ENCODE results near the gene ST3GAL4. TPM values are rescaled to one million over a fixed set of nuclear protein-coding genes. Genes with fewer than 3 reads are reported as not detected.

ST3GAL4 gene
- total RNA-seq, 1 experiment from 2014 or later: 17.3 TPM

GRCh38 chr11:126423743-126424142 lies 68.3 kb downstream of the ST3GAL4 start:
- TF ChIP-seq STAT6 (CRISPR knock-in tag; conservative IDR thresholded peaks at IDR 0.05; ENCODE audit: low read depth) (no peak), NR1H2 (CRISPR knock-in tag; IDR thresholded peaks at IDR 0.05) (no peak), TEAD4 (CRISPR knock-in tag; IDR thresholded peaks at IDR 0.05) (no peak), FOXP1 (CRISPR knock-in tag; IDR thresholded peaks at IDR 0.05; ENCODE audit: borderline replicate concordance) (no peak), GABPB1 (CRISPR knock-in tag; IDR thresholded peaks at IDR 0.05) (no peak), ZNF317 (CRISPR knock-in tag; IDR thresholded peaks at IDR 0.05; ENCODE audit: borderline replicate concordance, low read depth) (no peak), CTCF (IDR thresholded peaks at IDR 0.05) (no peak), CREB1 (CRISPR knock-in tag; IDR thresholded peaks at IDR 0.05) (no peak), ZNF263 (CRISPR knock-in tag; IDR thresholded peaks at IDR 0.05; ENCODE audit: low read depth) (no peak)
- Mint-ChIP-seq H3K4me3 (no peak overlapping the region), H3K4me1 (peaks cover 10% of the 10 kb centered on the region), H3K27me3 (ENCODE audit: low read depth) (no peaks in the 10 kb centered on the region), H3K27ac (no peak overlapping the region), H3K9me3 (no peaks in the 10 kb centered on the region), H3K36me3 (no peaks in the 10 kb centered on the region)
- no peak for DNase-seq (ENCODE audit: low spot score)
- ChIA-PET CTCF (interaction anchor here (0.6 to 1.8 kb wide), 3 partner anchors 12 to 61 kb away, joined by 4 to 5 read pairs (median 4); no protein-coding TSS in a partner anchor), POLR2A (no interaction called here)
- no peak for ATAC-seq

GRCh38 chr11:126424471-126425039 lies 69.1 kb downstream of the ST3GAL4 start:
- Mint-ChIP-seq H3K4me3 (no peak overlapping the region), H3K4me1 (peaks cover 10% of the 10 kb centered on the region), H3K9me3 (no peaks in the 10 kb centered on the region), H3K36me3 (no peaks in the 10 kb centered on the region), H3K27me3 (ENCODE audit: low read depth) (no peaks in the 10 kb centered on the region), H3K27ac (no peak overlapping the region)
- CTCF ChIA-PET: interaction anchor here (0.7 to 1.8 kb wide), 4 partner anchors 13 to 230 kb away, joined by 4 to 6 read pairs (median 4); no protein-coding TSS in a partner anchor
- POLR2A ChIA-PET: no interaction called here
- ATAC-seq (no peak; the same call in 1 of the 2 replicates), DNase-seq (ENCODE audit: low spot score) (no peak)
- TF ChIP-seq FOXK1 (CRISPR knock-in tag; IDR thresholded peaks at IDR 0.05): no peak
- no peak for TF ChIP-seq ZNF532 (CRISPR knock-in tag; IDR thresholded peaks at IDR 0.05; ENCODE audit: borderline replicate concordance)
- no peak for TF ChIP-seq RELA (CRISPR knock-in tag; IDR thresholded peaks at IDR 0.05; ENCODE audit: borderline replicate concordance)
- no peak for TF ChIP-seq IRF2 (CRISPR knock-in tag; IDR thresholded peaks at IDR 0.05; ENCODE audit: borderline replicate concordance, low read depth)
- no peak for TF ChIP-seq CTCF (IDR thresholded peaks at IDR 0.05)
- TF ChIP-seq ETV6 (CRISPR knock-in tag; IDR thresholded peaks at IDR 0.05): no peak
- no peak for TF ChIP-seq USF1 (CRISPR knock-in tag; IDR thresholded peaks at IDR 0.05)
- no peak for TF ChIP-seq AFF4 (CRISPR knock-in tag; IDR thresholded peaks at IDR 0.05; ENCODE audit: borderline replicate concordance)
